ENCODE data around the gene PLEKHA6. TPM values are rescaled to one million over a fixed set of nuclear protein-coding genes. Genes with fewer than 3 reads are reported as not detected.

Gene PLEKHA6
- total RNA-seq, 2 experiments from 2014 or later: 0.53 to 0.82 TPM

DNA sequence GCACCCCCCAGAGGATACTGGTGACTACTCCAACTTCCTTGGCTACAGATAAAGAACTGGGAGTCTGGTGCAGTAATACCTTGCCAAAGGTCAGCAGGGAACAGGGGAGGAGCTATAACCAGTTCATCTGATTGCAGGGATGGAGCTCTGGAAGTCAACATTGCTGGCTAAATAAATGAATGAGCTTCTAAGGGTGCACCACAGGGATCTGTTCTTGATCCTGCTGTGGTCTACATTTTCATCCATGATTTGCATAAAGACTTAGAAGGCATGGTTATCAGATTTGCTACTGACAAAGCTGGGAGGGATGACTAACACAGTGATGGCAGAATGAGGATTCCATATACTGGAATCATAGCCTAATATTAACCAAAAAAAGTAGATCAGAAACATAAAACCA is 18.3 kb downstream of the PLEKHA6 start:
- Mint-ChIP-seq H3K27me3 (no peaks in the 10 kb centered on the region), H3K4me1 (ENCODE audit: low read depth) (no peaks in the 10 kb centered on the region), H3K27ac (no peak overlapping the region), H3K9me3 (no peaks in the 10 kb centered on the region), H3K36me3 (ENCODE audit: low read depth) (no peaks in the 10 kb centered on the region), H3K4me3 (no peak overlapping the region)
- TF ChIP-seq, protein P1, sequence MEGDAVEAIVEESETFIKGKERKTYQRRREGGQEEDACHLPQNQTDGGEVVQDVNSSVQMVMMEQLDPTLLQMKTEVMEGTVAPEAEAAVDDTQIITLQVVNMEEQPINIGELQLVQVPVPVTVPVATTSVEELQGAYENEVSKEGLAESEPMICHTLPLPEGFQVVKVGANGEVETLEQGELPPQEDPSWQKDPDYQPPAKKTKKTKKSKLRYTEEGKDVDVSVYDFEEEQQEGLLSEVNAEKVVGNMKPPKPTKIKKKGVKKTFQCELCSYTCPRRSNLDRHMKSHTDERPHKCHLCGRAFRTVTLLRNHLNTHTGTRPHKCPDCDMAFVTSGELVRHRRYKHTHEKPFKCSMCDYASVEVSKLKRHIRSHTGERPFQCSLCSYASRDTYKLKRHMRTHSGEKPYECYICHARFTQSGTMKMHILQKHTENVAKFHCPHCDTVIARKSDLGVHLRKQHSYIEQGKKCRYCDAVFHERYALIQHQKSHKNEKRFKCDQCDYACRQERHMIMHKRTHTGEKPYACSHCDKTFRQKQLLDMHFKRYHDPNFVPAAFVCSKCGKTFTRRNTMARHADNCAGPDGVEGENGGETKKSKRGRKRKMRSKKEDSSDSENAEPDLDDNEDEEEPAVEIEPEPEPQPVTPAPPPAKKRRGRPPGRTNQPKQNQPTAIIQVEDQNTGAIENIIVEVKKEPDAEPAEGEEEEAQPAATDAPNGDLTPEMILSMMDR (IDR thresholded peaks at IDR 0.05): no peak
- no peak for DNase-seq
- Histone ChIP-seq H3K36me3 (ENCODE audit: insufficient read depth, low read length) (no peaks in the 10 kb centered on the region), H3K27me3 (ENCODE audit: control insufficient read depth in 1 of 2, insufficient read depth in 2 of 2, low read length in 2 of 2) (peaks cover 0 to 4% of the 10 kb centered on the region in 2 experiments), H3K27ac (ENCODE audit: low read depth in 1 of 2, low read length in 2 of 2) (no peak overlapping the region), H3K4me1 (ENCODE audit: insufficient read depth, low read length) (no peaks in the 10 kb centered on the region), H3K9me3 (ENCODE audit: control insufficient read depth in 1 of 2, insufficient read depth in 1 of 2, low read length in 2 of 2) (no peaks in the 10 kb centered on the region), H3K4me3 (ENCODE audit: low read length) (no peak overlapping the region)
- CTCF ChIA-PET: no interaction called here
- intact Hi-C loops (cut with DNase I, micrococcal nuclease): no loop called here
- ATAC-seq (ENCODE audit: poor library complexity): no peak
- POLR2A ChIA-PET: no interaction called here

DNA sequence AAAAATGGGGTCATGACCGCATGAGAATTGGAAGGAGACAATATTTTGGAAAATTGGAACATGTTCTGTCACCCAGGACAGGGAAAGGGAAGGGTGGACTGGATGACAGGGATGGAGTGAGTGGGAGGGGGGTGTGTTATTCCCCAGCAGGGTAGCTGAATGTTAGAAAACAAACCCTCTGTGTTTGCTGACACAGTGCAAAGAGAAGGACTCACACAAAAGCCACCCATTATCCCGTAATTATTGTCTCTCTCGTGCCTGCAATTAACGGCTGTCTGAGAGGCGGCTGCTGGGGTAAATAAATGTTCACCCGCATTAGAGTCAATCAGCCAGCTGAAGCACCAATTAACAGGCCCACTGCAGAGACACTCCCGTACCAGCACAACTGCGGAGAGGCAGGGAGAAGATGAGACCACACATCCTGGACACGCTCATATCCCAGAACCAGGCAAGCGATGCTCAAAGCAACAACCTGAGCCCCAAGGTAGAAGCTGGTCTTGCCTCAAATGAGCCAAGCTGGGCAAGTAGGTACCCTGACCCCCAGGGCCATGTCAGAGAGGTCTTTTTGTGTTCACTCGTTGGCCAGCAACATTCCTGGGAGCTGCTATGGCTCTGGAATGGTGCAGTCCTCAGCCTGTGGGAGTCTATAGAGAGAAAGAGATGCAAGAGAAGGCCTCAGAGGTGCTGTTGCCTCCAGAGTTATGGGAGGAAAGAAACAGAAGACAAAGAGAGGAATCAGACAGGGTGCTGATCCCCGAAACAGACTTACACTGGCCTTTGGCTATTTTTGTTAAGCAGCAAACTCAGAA is 19.4 kb downstream of the PLEKHA6 start:
- H3K4me1 ChIP-seq (ENCODE audit: insufficient read depth, low read length): no peaks in the 10 kb centered on the region
- DNase-seq (no peak), ATAC-seq (ENCODE audit: poor library complexity) (no peak)
- ChIA-PET POLR2A (no interaction called here), CTCF (no interaction called here)
- H3K9me3 ChIP-seq (ENCODE audit: control insufficient read depth in 1 of 2, insufficient read depth in 1 of 2, low read length in 2 of 2): no peaks in the 10 kb centered on the region
- Mint-ChIP-seq H3K9me3 (no peaks in the 10 kb centered on the region), H3K4me3 (no peak overlapping the region), H3K36me3 (ENCODE audit: low read depth) (no peaks in the 10 kb centered on the region), H3K4me1 (ENCODE audit: low read depth) (no peaks in the 10 kb centered on the region), H3K27me3 (no peaks in the 10 kb centered on the region), H3K27ac (no peak overlapping the region)
- no peak overlapping the region for H3K27ac ChIP-seq (ENCODE audit: low read depth in 1 of 2, low read length in 2 of 2)
- no peak overlapping the region for H3K4me3 ChIP-seq (ENCODE audit: low read length)
- intact Hi-C loops (cut with DNase I, micrococcal nuclease): no loop called here
- TF ChIP-seq, protein P1 (IDR thresholded peaks at IDR 0.05): no peak
- H3K36me3 ChIP-seq (ENCODE audit: insufficient read depth, low read length): no peaks in the 10 kb centered on the region
- peaks cover 0 to 2% of the 10 kb centered on the region in 2 experiments for H3K27me3 ChIP-seq (ENCODE audit: control insufficient read depth in 1 of 2, insufficient read depth in 2 of 2, low read length in 2 of 2)

DNA sequence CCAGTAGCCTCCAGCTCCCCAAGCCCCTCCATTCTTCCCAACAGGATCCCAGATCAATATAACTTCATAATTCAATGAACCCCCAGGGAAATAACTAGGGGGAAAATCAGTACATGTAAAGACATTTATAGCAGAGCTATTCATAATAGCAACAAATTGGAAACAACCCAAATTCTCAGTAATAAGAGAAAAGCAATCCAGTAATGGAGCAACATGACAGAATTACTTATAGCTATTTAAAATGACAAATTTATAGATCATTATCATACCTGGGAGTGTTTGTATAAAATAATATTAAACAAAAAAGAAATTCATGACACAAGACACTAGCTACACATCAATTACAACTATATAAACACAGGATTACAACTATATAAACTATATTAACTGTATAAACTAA is 20.2 kb downstream of the PLEKHA6 start:
- ChIA-PET POLR2A (no interaction called here), CTCF (no interaction called here)
- H3K27me3 ChIP-seq (ENCODE audit: control insufficient read depth in 1 of 2, insufficient read depth in 2 of 2, low read length in 2 of 2): peaks cover 0 to 2% of the 10 kb centered on the region in 2 experiments
- TF ChIP-seq, protein P1 (IDR thresholded peaks at IDR 0.05): no peak
- no peak overlapping the region for H3K4me3 ChIP-seq (ENCODE audit: low read length)
- no peaks in the 10 kb centered on the region for H3K36me3 ChIP-seq (ENCODE audit: insufficient read depth, low read length)
- DNase-seq (no peak), ATAC-seq (ENCODE audit: poor library complexity) (no peak)
- H3K4me1 Mint-ChIP-seq (ENCODE audit: low read depth): no peaks in the 10 kb centered on the region
- intact Hi-C loops (cut with DNase I, micrococcal nuclease): no loop called here
- no peak overlapping the region for H3K27ac Mint-ChIP-seq
- H3K36me3 Mint-ChIP-seq (ENCODE audit: low read depth): no peaks in the 10 kb centered on the region
- no peak overlapping the region for H3K4me3 Mint-ChIP-seq
- H3K4me1 ChIP-seq (ENCODE audit: insufficient read depth, low read length): no peaks in the 10 kb centered on the region
- no peak overlapping the region for H3K27ac ChIP-seq (ENCODE audit: low read depth in 1 of 2, low read length in 2 of 2)
- H3K9me3 Mint-ChIP-seq: no peaks in the 10 kb centered on the region
- no peaks in the 10 kb centered on the region for H3K27me3 Mint-ChIP-seq
- no peaks in the 10 kb centered on the region for H3K9me3 ChIP-seq (ENCODE audit: control insufficient read depth in 1 of 2, insufficient read depth in 1 of 2, low read length in 2 of 2)

Data from CD4-positive, alpha-beta T cell (primary cell).